ENCODE measurements around the gene EDEM2.

Gene EDEM2

GRCh38 chr20:35134880-35135279 is 12.3 kb downstream of the EDEM2 start:
- TF ChIP-seq, protein P1, sequence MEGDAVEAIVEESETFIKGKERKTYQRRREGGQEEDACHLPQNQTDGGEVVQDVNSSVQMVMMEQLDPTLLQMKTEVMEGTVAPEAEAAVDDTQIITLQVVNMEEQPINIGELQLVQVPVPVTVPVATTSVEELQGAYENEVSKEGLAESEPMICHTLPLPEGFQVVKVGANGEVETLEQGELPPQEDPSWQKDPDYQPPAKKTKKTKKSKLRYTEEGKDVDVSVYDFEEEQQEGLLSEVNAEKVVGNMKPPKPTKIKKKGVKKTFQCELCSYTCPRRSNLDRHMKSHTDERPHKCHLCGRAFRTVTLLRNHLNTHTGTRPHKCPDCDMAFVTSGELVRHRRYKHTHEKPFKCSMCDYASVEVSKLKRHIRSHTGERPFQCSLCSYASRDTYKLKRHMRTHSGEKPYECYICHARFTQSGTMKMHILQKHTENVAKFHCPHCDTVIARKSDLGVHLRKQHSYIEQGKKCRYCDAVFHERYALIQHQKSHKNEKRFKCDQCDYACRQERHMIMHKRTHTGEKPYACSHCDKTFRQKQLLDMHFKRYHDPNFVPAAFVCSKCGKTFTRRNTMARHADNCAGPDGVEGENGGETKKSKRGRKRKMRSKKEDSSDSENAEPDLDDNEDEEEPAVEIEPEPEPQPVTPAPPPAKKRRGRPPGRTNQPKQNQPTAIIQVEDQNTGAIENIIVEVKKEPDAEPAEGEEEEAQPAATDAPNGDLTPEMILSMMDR (IDR thresholded peaks at IDR 0.05; ENCODE audit: low read depth, low read length): no peak
- DNase-seq (ENCODE audit: low read depth in 2 of 2): peak in 1 of 2 donors; percentile 7
- no peak overlapping the region for H3K4me3 ChIP-seq (replicated peaks in 1 of 2; ENCODE audit: low read depth in 2 of 2, low read length in 2 of 2)

DNA sequence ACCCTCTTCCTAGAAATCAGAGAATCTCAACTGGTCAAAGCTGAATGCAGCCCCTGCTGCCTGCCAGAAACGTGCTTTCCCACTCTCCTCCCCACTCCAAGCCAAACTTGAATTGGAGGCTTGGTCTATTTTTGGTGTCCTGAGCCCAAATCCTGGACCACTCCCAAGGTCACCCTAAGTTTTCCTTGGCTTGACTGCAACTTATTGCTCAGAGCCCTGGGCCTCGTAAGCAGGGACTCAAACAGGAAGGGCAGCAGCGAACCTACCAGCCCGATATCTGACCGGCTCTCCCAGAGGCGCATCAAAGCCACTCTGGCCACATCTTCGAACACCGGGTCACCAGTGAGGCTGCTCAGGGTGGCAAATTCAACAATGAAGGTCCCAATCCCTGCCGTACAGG is 12.7 kb downstream of the EDEM2 start:
- H3K4me3 ChIP-seq (replicated peaks in 1 of 2; ENCODE audit: low read depth in 2 of 2, low read length in 2 of 2): no peak overlapping the region
- peak; percentile 56 to 64 for DNase-seq (ENCODE audit: low read depth in 2 of 2)
- TF ChIP-seq, protein P1 (IDR thresholded peaks at IDR 0.05; ENCODE audit: low read depth, low read length): no peak

DNA sequence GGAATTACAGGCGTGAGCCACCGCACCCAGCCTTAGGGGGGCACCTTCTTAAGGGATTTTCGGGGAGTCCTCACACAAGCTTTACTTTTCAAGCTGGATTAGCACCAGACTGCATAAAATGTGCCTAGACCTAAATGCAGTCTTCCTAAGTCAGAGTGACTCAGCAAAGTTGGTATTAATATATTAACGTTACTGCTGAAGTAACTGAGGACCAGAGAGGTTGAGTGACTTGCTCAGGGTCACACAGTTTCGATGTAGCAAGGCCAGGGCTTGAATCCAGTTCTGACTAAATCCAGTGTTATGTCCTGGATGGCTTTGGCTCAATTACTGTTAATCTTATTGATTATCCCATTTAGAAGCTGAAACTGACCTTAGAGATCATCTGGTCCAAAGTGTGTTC is 13.4 kb downstream of the EDEM2 start:
- peak in 1 of 2 donors; percentile 67 for DNase-seq (ENCODE audit: low read depth in 2 of 2)
- TF ChIP-seq, protein P1 (IDR thresholded peaks at IDR 0.05; ENCODE audit: low read depth, low read length): no peak
- no peak overlapping the region for H3K4me3 ChIP-seq (replicated peaks in 1 of 2; ENCODE audit: low read depth in 2 of 2, low read length in 2 of 2)

GRCh38 chr20:35133031-35133430 is 14.1 kb downstream of the EDEM2 start:
- DNase-seq (ENCODE audit: low read depth in 2 of 2): no peak
- TF ChIP-seq, protein P1 (IDR thresholded peaks at IDR 0.05; ENCODE audit: low read depth, low read length): no peak
- H3K4me3 ChIP-seq (replicated peaks in 1 of 2; ENCODE audit: low read depth in 2 of 2, low read length in 2 of 2): no peak overlapping the region

GRCh38 chr20:35131934-35132333 is 15.2 kb downstream of the EDEM2 start:
- TF ChIP-seq, protein P1 (IDR thresholded peaks at IDR 0.05; ENCODE audit: low read depth, low read length): no peak
- DNase-seq (ENCODE audit: low read depth in 2 of 2): no peak
- no peak overlapping the region for H3K4me3 ChIP-seq (replicated peaks in 1 of 2; ENCODE audit: low read depth in 2 of 2, low read length in 2 of 2)

DNA sequence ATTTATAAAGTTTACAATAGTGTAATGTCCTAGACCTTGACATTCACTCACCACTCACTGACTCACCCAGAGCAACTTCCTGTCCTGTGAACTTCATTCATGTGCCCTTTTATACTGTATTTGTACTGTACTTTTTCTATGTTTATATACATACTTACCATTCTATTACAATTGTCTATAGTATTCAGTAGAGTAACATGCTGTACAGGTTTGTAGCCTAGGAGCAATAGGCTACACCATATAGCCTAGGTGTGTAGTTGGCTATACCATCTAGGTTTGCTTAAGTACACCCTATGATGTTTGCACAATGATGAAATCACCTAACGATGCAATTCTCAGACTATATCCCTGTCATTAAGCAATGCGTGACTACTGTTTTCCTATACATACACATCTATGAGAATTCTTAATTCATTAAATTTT is 17.5 kb downstream of the EDEM2 start:
- peak; percentile 42 to 81 for DNase-seq (ENCODE audit: low read depth in 2 of 2)
- no peak overlapping the region for H3K4me3 ChIP-seq (replicated peaks in 1 of 2; ENCODE audit: low read depth in 2 of 2, low read length in 2 of 2)
- TF ChIP-seq, protein P1 (IDR thresholded peaks at IDR 0.05; ENCODE audit: low read depth, low read length): no peak

DNA sequence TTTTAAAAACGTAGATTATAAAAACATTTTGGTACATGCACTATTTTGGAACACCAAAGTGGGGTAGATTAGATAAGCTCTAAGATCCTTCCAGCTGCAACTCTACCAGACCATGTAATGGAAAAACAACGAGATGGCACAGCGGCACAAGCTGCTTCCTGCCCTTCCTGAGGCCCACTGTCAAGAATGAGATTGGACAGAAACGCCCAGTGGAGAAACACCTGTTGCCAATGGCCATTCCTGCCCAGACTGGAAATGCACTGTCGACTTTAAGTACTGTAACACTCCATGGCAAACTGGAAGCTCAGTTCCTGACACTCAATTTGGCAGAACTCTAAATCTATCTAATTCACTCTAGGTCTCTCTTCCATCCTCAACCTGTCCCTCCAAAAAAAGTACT is 21.4 kb downstream of the EDEM2 start:
- TF ChIP-seq, protein P1 (IDR thresholded peaks at IDR 0.05; ENCODE audit: low read depth, low read length): no peak
- no peak overlapping the region for H3K4me3 ChIP-seq (replicated peaks in 1 of 2; ENCODE audit: low read depth in 2 of 2, low read length in 2 of 2)
- DNase-seq (ENCODE audit: low read depth in 2 of 2): no peak

Measured in cardiac fibroblast (primary cell).